Nucleus accumbens (tissue), 56 donors: ENCODE measurements around the gene FAM222A.

Experiments used
- DNase-seq, 56 donors: peaks; one replicate each; lab custom pipeline; 2025; lab: John Stamatoyannopoulos, UW

FAM222A gene

GRCh38 chr12:109722721-109723094 is 9.1 kb downstream of the FAM222A start:
- peak in 2 of 56 donors; percentile 22 to 26 for DNase-seq

- DNase-seq = peak; percentile 41 to 93 (median 85)
Measured at GRCh38 chr12:109723311-109723881, 9.8 kb downstream of the FAM222A start.

GRCh38 chr12:109724321-109724892 is 10.8 kb downstream of the FAM222A start:
- DNase-seq = no peak

- DNase-seq = peak in 53 of 56 donors; percentile 17 to 84 (median 64)
Measured at GRCh38 chr12:109725321-109726105, 11.9 kb downstream of the FAM222A start.

- no peak for DNase-seq
Measured at GRCh38 chr12:109726106-109726497, 12.5 kb downstream of the FAM222A start.

- peak in 1 of 56 donors; percentile 60 for DNase-seq
Measured at GRCh38 chr12:109726511-109727038, 12.9 kb downstream of the FAM222A start.

GRCh38 chr12:109727039-109727723 is 13.6 kb downstream of the FAM222A start:
- peak in 55 of 56 donors; percentile 46 to 96 (median 91) for DNase-seq

- peak in 11 of 56 donors; percentile 19 to 57 (median 34) for DNase-seq
Measured at GRCh38 chr12:109727746-109728726, 14.4 kb downstream of the FAM222A start.

- DNase-seq = no peak
Measured at GRCh38 chr12:109728921-109729320, 15.3 kb downstream of the FAM222A start.

- DNase-seq = peak in 2 of 56 donors; percentile 42 to 52
Measured at GRCh38 chr12:109729371-109729781, 15.8 kb downstream of the FAM222A start.

- DNase-seq = peak in 1 of 56 donors; percentile 17
Measured at GRCh38 chr12:109729801-109730200, 16.2 kb downstream of the FAM222A start.

GRCh38 chr12:109730306-109731145 is 16.9 kb downstream of the FAM222A start:
- no peak for DNase-seq

- no peak for DNase-seq
Measured at GRCh38 chr12:109731231-109731731, 17.7 kb downstream of the FAM222A start.

- no peak for DNase-seq
Measured at GRCh38 chr12:109731806-109732205, 18.2 kb downstream of the FAM222A start.

GRCh38 chr12:109732321-109733305 is 19.0 kb downstream of the FAM222A start:
- peak in 8 of 56 donors; percentile 23 to 52 (median 35) for DNase-seq

GRCh38 chr12:109734219-109735000 is 20.8 kb downstream of the FAM222A start:
- DNase-seq = no peak
